ENCODE results near the gene USP34. TPM values are rescaled to one million over a fixed set of nuclear protein-coding genes. Genes with fewer than 3 reads are reported as not detected.
"Not testable (repeated sequence)": the region's sequence is repeated elsewhere in the genome, so short reads cannot be mapped to it uniquely, and the experiment has no call there.

USP34 gene
- total RNA-seq, 5 donors from 2014 or later (not counting 1 experiment from before 2014, with no cell fraction given) = 118 to 193 (median 132) TPM

DNA sequence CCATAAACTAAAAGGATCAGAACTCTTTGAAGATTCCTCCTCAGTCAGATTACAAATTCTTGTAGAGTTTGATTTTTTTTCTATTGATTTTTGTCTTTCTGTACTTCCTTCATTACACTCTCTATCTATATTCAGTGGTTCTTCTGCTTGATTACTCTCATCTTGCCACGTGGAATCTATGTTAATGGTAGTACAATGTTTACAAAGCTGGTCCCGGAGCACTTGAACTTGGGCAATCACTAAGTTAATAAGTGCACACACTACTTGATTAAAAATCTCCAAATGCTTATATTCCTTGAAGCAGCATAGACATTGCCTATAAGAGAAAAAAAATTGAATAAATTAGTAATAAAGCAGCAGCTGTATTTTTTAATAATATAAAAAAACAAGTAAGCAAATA, 65.1 kb downstream of the USP34 start:
- no peak overlapping the region for H3K4me3 Mint-ChIP-seq
- Histone ChIP-seq H3K27ac (ENCODE audit: low read length) (no peak overlapping the region), H3K4me1 (ENCODE audit: control insufficient read depth in 1 of 2, extremely low read depth in 1 of 2, insufficient read depth in 2 of 2, low read length in 2 of 2) (no peaks in the 10 kb centered on the region), H3K36me3 (ENCODE audit: control insufficient read depth in 2 of 2, extremely low read depth in 1 of 2, insufficient read depth in 1 of 2, low read length in 1 of 2) (peaks cover 0 to 20% of the 10 kb centered on the region in 2 donors), H3K4me3 (ENCODE audit: control insufficient read depth in 1 of 2, extremely low read depth in 1 of 2, low read length in 1 of 2) (no peak overlapping the region), H3K27me3 (replicated peaks in 1 of 2; ENCODE audit: control insufficient read depth in 2 of 2, extremely low read depth in 1 of 2, insufficient read depth in 2 of 2, low read length in 1 of 2) (no peaks in the 10 kb centered on the region), H3K9me3 (no peaks in the 10 kb centered on the region)
- H3K36me3 Mint-ChIP-seq = peaks cover 32% of the 10 kb centered on the region
- no CpG with 5 or more reads among the region's 2 CpGs for WGBS (ENCODE audit: insufficient coverage)
- ATAC-seq (replicated peaks in 1 of 4) (no peak), DNase-seq (no peak)
- POLR2A ChIA-PET = interaction anchor here in 1 of 2 donors (0.5 to 0.6 kb wide), 2 partner anchors 21 to 316 kb away, joined by 3 read pairs; no protein-coding TSS in a partner anchor
- peaks cover 15 to 17% (median 16%) of the 10 kb centered on the region in 3 donors for H3K4me1 Mint-ChIP-seq
- H3K27ac Mint-ChIP-seq = no peak overlapping the region
- no peaks in the 10 kb centered on the region for H3K27me3 Mint-ChIP-seq
- CTCF ChIA-PET = interaction anchor here (0.6 to 0.8 kb wide), 5 partner anchors 10 to 251 kb away, joined by 3 to 10 read pairs (median 3); no protein-coding TSS in a partner anchor
- no peaks in the 10 kb centered on the region for H3K9me3 Mint-ChIP-seq

DNA sequence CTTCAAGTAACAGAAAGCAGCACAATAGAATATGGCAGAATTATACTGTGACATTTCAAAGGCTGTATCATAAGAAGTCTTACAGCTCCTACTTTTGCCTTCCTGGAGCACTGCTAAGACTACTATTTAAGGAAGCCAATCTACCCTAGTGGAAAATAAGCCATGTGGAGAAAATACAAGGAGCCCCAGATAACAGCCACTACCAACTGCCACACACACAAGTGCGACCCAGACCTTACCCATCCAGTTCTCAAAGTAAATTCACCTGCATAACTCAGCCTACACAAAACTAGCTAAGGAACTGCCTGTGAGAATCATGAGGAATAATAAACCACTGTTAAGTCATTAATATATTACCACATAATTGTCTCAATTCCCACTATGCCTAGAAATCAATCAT, 66.4 kb downstream of the USP34 start:
- H3K27ac ChIP-seq (ENCODE audit: low read length) = no peak overlapping the region
- DNase-seq (no peak), ATAC-seq (replicated peaks in 1 of 4) (no peak)
- Mint-ChIP-seq H3K9me3 (no peaks in the 10 kb centered on the region), H3K36me3 (peaks cover 28% of the 10 kb centered on the region), H3K27ac (no peak overlapping the region), H3K4me3 (no peak overlapping the region), H3K27me3 (no peaks in the 10 kb centered on the region), H3K4me1 (peaks cover 7 to 9% (median 9%) of the 10 kb centered on the region in 3 donors)
- ChIA-PET CTCF (interaction anchor here in 1 of 2 donors (0.6 kb wide), 1 partner anchor 107 kb away, joined by 5 read pairs; no protein-coding TSS in a partner anchor), POLR2A (interaction anchor here (0.5 to 0.7 kb wide), 2 partner anchors 15 to 337 kb away, joined by 3 to 7 read pairs; no protein-coding TSS in a partner anchor)
- no peaks in the 10 kb centered on the region for H3K9me3 ChIP-seq
- peaks cover 5 to 13% of the 10 kb centered on the region in 2 donors for H3K36me3 ChIP-seq (ENCODE audit: control insufficient read depth in 2 of 2, extremely low read depth in 1 of 2, insufficient read depth in 1 of 2, low read length in 1 of 2)
- H3K27me3 ChIP-seq (replicated peaks in 1 of 2; ENCODE audit: control insufficient read depth in 2 of 2, extremely low read depth in 1 of 2, insufficient read depth in 2 of 2, low read length in 1 of 2) = no peaks in the 10 kb centered on the region
- WGBS (ENCODE audit: insufficient coverage) = 100% methylated on average over 1 of the region's 1 CpG
- no peak overlapping the region for H3K4me3 ChIP-seq (ENCODE audit: control insufficient read depth in 1 of 2, extremely low read depth in 1 of 2, low read length in 1 of 2)
- H3K4me1 ChIP-seq (ENCODE audit: control insufficient read depth in 1 of 2, extremely low read depth in 1 of 2, insufficient read depth in 2 of 2, low read length in 2 of 2) = no peaks in the 10 kb centered on the region

- Mint-ChIP-seq H3K36me3 (peaks cover 9% of the 10 kb centered on the region), H3K27me3 (no peaks in the 10 kb centered on the region), H3K4me3 (no peak overlapping the region), H3K27ac (no peak overlapping the region), H3K4me1 (no peaks in the 10 kb centered on the region), H3K9me3 (no peaks in the 10 kb centered on the region)
- H3K27ac ChIP-seq (ENCODE audit: low read length) = no peak overlapping the region
- no peaks in the 10 kb centered on the region for H3K9me3 ChIP-seq
- ATAC-seq (replicated peaks in 1 of 4) = no peak
- 100% methylated on average over 6 of the region's 12 CpGs for WGBS (ENCODE audit: insufficient coverage)
- peaks cover 5 to 18% of the 10 kb centered on the region in 2 donors for H3K36me3 ChIP-seq (ENCODE audit: control insufficient read depth in 2 of 2, extremely low read depth in 1 of 2, insufficient read depth in 1 of 2, low read length in 1 of 2)
- CTCF ChIA-PET = interaction anchor here in 1 of 2 donors (1.3 kb wide), 1 partner anchor 28 kb away, joined by 6 read pairs; no protein-coding TSS in a partner anchor
- DNase-seq = no peak
- POLR2A ChIA-PET = interaction anchor here in 1 of 2 donors (0.6 kb wide), 1 partner anchor 14 kb away, joined by 3 read pairs; no protein-coding TSS in a partner anchor
- H3K27me3 ChIP-seq (replicated peaks in 1 of 2; ENCODE audit: control insufficient read depth in 2 of 2, extremely low read depth in 1 of 2, insufficient read depth in 2 of 2, low read length in 1 of 2) = no peaks in the 10 kb centered on the region
- no peaks in the 10 kb centered on the region for H3K4me1 ChIP-seq (ENCODE audit: control insufficient read depth in 1 of 2, extremely low read depth in 1 of 2, insufficient read depth in 2 of 2, low read length in 2 of 2)
- no peak overlapping the region for H3K4me3 ChIP-seq (ENCODE audit: control insufficient read depth in 1 of 2, extremely low read depth in 1 of 2, low read length in 1 of 2)
Observed at GRCh38 chr2:61398413-61398812, 72.5 kb downstream of the USP34 start.

DNA sequence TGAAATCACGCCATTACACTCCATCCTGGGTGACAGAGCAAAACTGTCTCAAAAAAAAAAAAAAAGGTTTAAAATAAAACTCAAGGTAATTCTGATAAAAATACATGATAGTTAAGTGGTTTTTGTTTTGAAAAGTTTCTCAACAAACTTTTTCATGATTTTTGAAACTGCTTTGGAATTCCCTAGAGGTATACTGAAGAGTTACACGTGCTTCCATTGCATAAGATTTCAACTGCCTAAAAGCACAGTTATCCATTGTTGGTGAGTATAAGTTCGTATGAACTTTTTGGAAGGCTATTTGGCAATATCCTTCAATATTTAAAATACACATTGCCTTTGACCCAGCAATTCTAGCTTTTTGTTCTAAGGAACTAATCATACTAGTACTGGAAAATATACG, 74.9 kb downstream of the USP34 start:
- CTCF ChIA-PET = interaction anchor here in 1 of 2 donors (0.7 kb wide), 1 partner anchor 12 kb away, joined by 3 read pairs; no protein-coding TSS in a partner anchor
- Histone ChIP-seq H3K4me3 (ENCODE audit: control insufficient read depth in 1 of 2, extremely low read depth in 1 of 2, low read length in 1 of 2) (no peak overlapping the region), H3K4me1 (ENCODE audit: control insufficient read depth in 1 of 2, extremely low read depth in 1 of 2, insufficient read depth in 2 of 2, low read length in 2 of 2) (no peaks in the 10 kb centered on the region), H3K27me3 (replicated peaks in 1 of 2; ENCODE audit: control insufficient read depth in 2 of 2, extremely low read depth in 1 of 2, insufficient read depth in 2 of 2, low read length in 1 of 2) (no peaks in the 10 kb centered on the region), H3K36me3 (ENCODE audit: control insufficient read depth in 2 of 2, extremely low read depth in 1 of 2, insufficient read depth in 1 of 2, low read length in 1 of 2) (peaks cover 6 to 26% of the 10 kb centered on the region in 2 donors), H3K27ac (ENCODE audit: low read length) (no peak overlapping the region), H3K9me3 (no peaks in the 10 kb centered on the region)
- DNase-seq = no peak
- Mint-ChIP-seq H3K27ac (no peak overlapping the region), H3K36me3 (peaks cover 19% of the 10 kb centered on the region), H3K4me3 (no peak overlapping the region), H3K9me3 (no peaks in the 10 kb centered on the region), H3K27me3 (no peaks in the 10 kb centered on the region), H3K4me1 (no peaks in the 10 kb centered on the region)
- no peak for ATAC-seq (replicated peaks in 1 of 4)
- POLR2A ChIA-PET = interaction anchor here in 1 of 2 donors (0.7 kb wide), 1 partner anchor 490 kb away, joined by 3 read pairs; no protein-coding TSS in a partner anchor
- WGBS (ENCODE audit: insufficient coverage) = no CpG with 5 or more reads among the region's 4 CpGs

- H3K4me3 Mint-ChIP-seq; H3K27ac ChIP-seq (ENCODE audit: low read length); H3K4me3 ChIP-seq (ENCODE audit: control insufficient read depth in 1 of 2, extremely low read depth in 1 of 2, low read length in 1 of 2); ATAC-seq (replicated peaks in 1 of 4); H3K4me1 Mint-ChIP-seq; CTCF ChIA-PET; H3K9me3 Mint-ChIP-seq; H3K27me3 Mint-ChIP-seq; DNase-seq; H3K27me3 ChIP-seq (replicated peaks in 1 of 2; ENCODE audit: control insufficient read depth in 2 of 2, extremely low read depth in 1 of 2, insufficient read depth in 2 of 2, low read length in 1 of 2); H3K9me3 ChIP-seq; H3K27ac Mint-ChIP-seq; H3K4me1 ChIP-seq (ENCODE audit: control insufficient read depth in 1 of 2, extremely low read depth in 1 of 2, insufficient read depth in 2 of 2, low read length in 2 of 2): not testable (repeated sequence)
- peaks cover 5 to 30% of the 10 kb centered on the region in 2 donors for H3K36me3 ChIP-seq (ENCODE audit: control insufficient read depth in 2 of 2, extremely low read depth in 1 of 2, insufficient read depth in 1 of 2, low read length in 1 of 2)
- peaks cover 31% of the 10 kb centered on the region for H3K36me3 Mint-ChIP-seq
- WGBS (ENCODE audit: insufficient coverage) = no CpG with 5 or more reads among the region's 7 CpGs
- POLR2A ChIA-PET = interaction anchor here in 1 of 2 donors (0.6 kb wide), 1 partner anchor 42 kb away, joined by 3 read pairs; no protein-coding TSS in a partner anchor
Observed at GRCh38 chr2:61387588-61387987, 83.3 kb downstream of the USP34 start.

- H3K36me3 ChIP-seq (ENCODE audit: control insufficient read depth in 2 of 2, extremely low read depth in 1 of 2, insufficient read depth in 1 of 2, low read length in 1 of 2) = peaks cover 10 to 60% of the 10 kb centered on the region in 2 donors
- H3K4me3 ChIP-seq (ENCODE audit: control insufficient read depth in 1 of 2, extremely low read depth in 1 of 2, low read length in 1 of 2); H3K27me3 ChIP-seq (replicated peaks in 1 of 2; ENCODE audit: control insufficient read depth in 2 of 2, extremely low read depth in 1 of 2, insufficient read depth in 2 of 2, low read length in 1 of 2); H3K4me1 ChIP-seq (ENCODE audit: control insufficient read depth in 1 of 2, extremely low read depth in 1 of 2, insufficient read depth in 2 of 2, low read length in 2 of 2); H3K9me3 ChIP-seq; H3K27ac Mint-ChIP-seq; H3K9me3 Mint-ChIP-seq; H3K27ac ChIP-seq (ENCODE audit: low read length); H3K4me3 Mint-ChIP-seq; DNase-seq; ATAC-seq (replicated peaks in 1 of 4); H3K27me3 Mint-ChIP-seq; POLR2A ChIA-PET: not testable (repeated sequence)
- CTCF ChIA-PET = interaction anchor here in 1 of 2 donors (0.7 kb wide), 1 partner anchor 98 kb away, joined by 3 read pairs; no protein-coding TSS in a partner anchor
- Mint-ChIP-seq H3K4me1 (peaks cover 14 to 21% (median 18%) of the 10 kb centered on the region in 3 donors), H3K36me3 (peaks cover 67% of the 10 kb centered on the region)
- 100% methylated on average over 2 of the region's 4 CpGs for WGBS (ENCODE audit: insufficient coverage)
Observed at GRCh38 chr2:61380882-61381197, 90.0 kb downstream of the USP34 start.

Data from T-cell (primary cell).